ENCODE data around the gene MITF.

The MITF gene

GRCh38 chr3:69864766-69865165, 125.5 kb downstream of the MITF start:
- Histone ChIP-seq H3K4me1 (no peaks in the 10 kb centered on the region), H3K36me3 (ENCODE audit: control insufficient read depth, insufficient read depth, low read length) (no peaks in the 10 kb centered on the region), H3K27ac (no peak overlapping the region), H3K4me2 (ENCODE audit: low read length) (no peak overlapping the region), H3K9ac (no peak overlapping the region), H3K9me3 (ENCODE audit: control insufficient read depth, low read length) (no peaks in the 10 kb centered on the region), H3K4me3 (ENCODE audit: low read depth, low read length) (no peak overlapping the region), H3K27me3 (ENCODE audit: control insufficient read depth, insufficient read depth, low read length) (no peaks in the 10 kb centered on the region), H2AFZ (no peak overlapping the region), H3K79me2 (peaks cover 14% of the 10 kb centered on the region)
- no peak for TF ChIP-seq CTCF (IDR thresholded peaks at IDR 0.05)

GRCh38 chr3:69865925-69866679, 126.8 kb downstream of the MITF start:
- no peaks in the 10 kb centered on the region for H3K9me3 ChIP-seq (ENCODE audit: control insufficient read depth, low read length)
- H3K27me3 ChIP-seq (ENCODE audit: control insufficient read depth, insufficient read depth, low read length): no peaks in the 10 kb centered on the region
- H3K4me3 ChIP-seq (ENCODE audit: low read depth, low read length): no peak overlapping the region
- peak overlapping the region; percentile 2 for H2AFZ ChIP-seq
- H3K9ac ChIP-seq: no peak overlapping the region
- no peaks in the 10 kb centered on the region for H3K4me1 ChIP-seq
- no peak for TF ChIP-seq CTCF (IDR thresholded peaks at IDR 0.05)
- no peaks in the 10 kb centered on the region for H3K36me3 ChIP-seq (ENCODE audit: control insufficient read depth, insufficient read depth, low read length)
- H3K79me2 ChIP-seq: peaks cover 14% of the 10 kb centered on the region
- H3K4me2 ChIP-seq (ENCODE audit: low read length): no peak overlapping the region
- H3K27ac ChIP-seq: no peak overlapping the region

- no peak overlapping the region for H3K4me3 ChIP-seq (ENCODE audit: low read depth, low read length)
- H2AFZ ChIP-seq: no peak overlapping the region
- no peak for TF ChIP-seq CTCF (IDR thresholded peaks at IDR 0.05)
- H3K9ac ChIP-seq: no peak overlapping the region
- H3K79me2 ChIP-seq: peaks cover 9% of the 10 kb centered on the region
- H3K4me1 ChIP-seq: no peaks in the 10 kb centered on the region
- H3K4me2 ChIP-seq (ENCODE audit: low read length): no peak overlapping the region
- H3K27ac ChIP-seq: no peak overlapping the region
- no peaks in the 10 kb centered on the region for H3K9me3 ChIP-seq (ENCODE audit: control insufficient read depth, low read length)
- H3K27me3 ChIP-seq (ENCODE audit: control insufficient read depth, insufficient read depth, low read length): no peaks in the 10 kb centered on the region
- H3K36me3 ChIP-seq (ENCODE audit: control insufficient read depth, insufficient read depth, low read length): no peaks in the 10 kb centered on the region
These were observed 127.9 kb downstream of the MITF start for GRCh38 chr3:69866988-69867720.

- Histone ChIP-seq H3K4me3 (ENCODE audit: low read depth, low read length) (no peak overlapping the region), H3K4me2 (ENCODE audit: low read length) (no peak overlapping the region), H3K9ac (no peak overlapping the region), H3K27ac (no peak overlapping the region), H3K27me3 (ENCODE audit: control insufficient read depth, insufficient read depth, low read length) (no peaks in the 10 kb centered on the region), H2AFZ (no peak overlapping the region), H3K79me2 (peaks cover 9% of the 10 kb centered on the region), H3K9me3 (ENCODE audit: control insufficient read depth, low read length) (no peaks in the 10 kb centered on the region), H3K4me1 (peaks cover 3% of the 10 kb centered on the region), H3K36me3 (ENCODE audit: control insufficient read depth, insufficient read depth, low read length) (no peaks in the 10 kb centered on the region)
- no peak for TF ChIP-seq CTCF (IDR thresholded peaks at IDR 0.05)
These were observed 128.8 kb downstream of the MITF start for GRCh38 chr3:69867941-69868505.

All from parathyroid adenoma (tissue), 2 donors.